Measurements from ENCODE around the gene CPNE6.

CPNE6 gene

DNA sequence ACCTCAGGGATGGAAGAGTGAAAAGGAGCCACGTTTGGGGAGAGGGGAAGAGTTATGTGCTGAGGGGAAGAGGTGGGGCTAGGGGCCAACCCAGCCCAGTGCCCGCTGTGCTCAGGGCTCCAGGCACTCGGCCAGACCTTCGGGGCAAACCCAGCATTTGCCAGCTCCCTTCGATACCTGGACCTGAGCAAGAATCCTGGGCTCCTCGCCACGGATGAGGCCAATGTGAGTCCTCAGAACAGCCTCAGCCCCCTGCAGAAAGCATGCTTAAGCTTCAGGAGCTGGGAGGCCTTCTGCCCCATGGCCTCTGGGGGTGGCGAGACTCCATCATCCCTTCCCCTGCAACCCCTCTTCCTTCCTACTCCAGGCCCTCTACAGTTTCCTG is 14.6 kb upstream of the CPNE6 start:
- Histone ChIP-seq H3K36me3 (ENCODE audit: control insufficient read depth, insufficient read depth, low read length, severe bottlenecking) (no peaks in the 10 kb centered on the region), H3K4me1 (ENCODE audit: control insufficient read depth, insufficient read depth, low read length) (peaks cover 6% of the 10 kb centered on the region), H3K9ac (ENCODE audit: low read length) (no peak overlapping the region), H3K9me3 (ENCODE audit: control insufficient read depth, low read length) (no peaks in the 10 kb centered on the region), H3K27me3 (replicated peaks; ENCODE audit: control insufficient read depth, insufficient read depth, low read length) (peaks cover 67% of the 10 kb centered on the region), H3K4me3 (ENCODE audit: low read length) (no peak overlapping the region)
- no peak for DNase-seq (ENCODE audit: low read depth)

DNA sequence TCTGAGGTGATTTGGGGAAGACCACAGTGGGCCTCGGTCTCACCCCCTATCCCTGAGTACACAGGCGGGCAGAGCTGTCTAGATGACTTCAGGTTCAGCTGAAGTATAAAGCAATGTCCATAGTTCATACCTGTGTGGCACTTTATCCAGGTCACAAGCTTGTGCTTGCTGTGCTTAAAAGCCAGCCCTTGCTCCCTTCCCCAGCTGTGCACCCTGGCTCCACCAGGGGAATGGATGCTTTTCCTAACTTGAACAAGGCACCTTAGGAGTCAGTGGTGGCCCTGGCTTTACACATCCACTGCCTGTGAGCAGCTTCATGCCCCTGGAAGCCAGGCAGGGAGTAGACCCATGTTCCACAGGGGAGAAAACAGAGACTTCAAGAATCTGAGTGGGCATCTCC is 14.1 kb upstream of the CPNE6 start:
- Histone ChIP-seq H3K36me3 (ENCODE audit: control insufficient read depth, insufficient read depth, low read length, severe bottlenecking) (no peaks in the 10 kb centered on the region), H3K9me3 (ENCODE audit: control insufficient read depth, low read length) (no peaks in the 10 kb centered on the region), H3K9ac (ENCODE audit: low read length) (no peak overlapping the region), H3K27me3 (replicated peaks; ENCODE audit: control insufficient read depth, insufficient read depth, low read length) (peaks cover 72% of the 10 kb centered on the region), H3K4me3 (ENCODE audit: low read length) (no peak overlapping the region), H3K4me1 (ENCODE audit: control insufficient read depth, insufficient read depth, low read length) (peaks cover 2% of the 10 kb centered on the region)
- no peak for DNase-seq (ENCODE audit: low read depth)

DNA sequence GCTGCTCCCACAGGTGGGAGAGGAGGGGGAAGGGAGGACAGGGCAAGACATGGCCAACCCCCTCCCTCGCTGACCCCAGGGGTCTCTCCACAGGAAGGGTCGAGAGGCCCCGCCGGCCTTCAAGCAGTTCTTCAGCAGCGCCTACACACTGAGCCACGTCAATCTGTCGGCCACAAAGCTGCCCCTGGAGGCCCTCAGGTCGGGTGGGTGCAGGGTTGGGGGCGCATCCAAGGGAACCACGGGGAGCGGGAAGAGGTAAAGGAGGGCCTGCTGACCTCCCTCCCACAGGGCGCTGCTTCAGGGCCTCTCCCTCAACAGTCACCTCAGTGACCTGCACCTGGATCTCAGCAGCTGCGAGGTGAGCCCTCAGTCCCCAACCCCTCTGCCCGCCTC is 13.5 kb upstream of the CPNE6 start:
- no peaks in the 10 kb centered on the region for H3K36me3 ChIP-seq (ENCODE audit: control insufficient read depth, insufficient read depth, low read length, severe bottlenecking)
- H3K9ac ChIP-seq (ENCODE audit: low read length), result no peak overlapping the region
- DNase-seq (ENCODE audit: low read depth), result no peak
- peaks cover 67% of the 10 kb centered on the region for H3K27me3 ChIP-seq (replicated peaks; ENCODE audit: control insufficient read depth, insufficient read depth, low read length)
- H3K4me3 ChIP-seq (ENCODE audit: low read length), result no peak overlapping the region
- no peaks in the 10 kb centered on the region for H3K9me3 ChIP-seq (ENCODE audit: control insufficient read depth, low read length)
- no peaks in the 10 kb centered on the region for H3K4me1 ChIP-seq (ENCODE audit: control insufficient read depth, insufficient read depth, low read length)

DNA sequence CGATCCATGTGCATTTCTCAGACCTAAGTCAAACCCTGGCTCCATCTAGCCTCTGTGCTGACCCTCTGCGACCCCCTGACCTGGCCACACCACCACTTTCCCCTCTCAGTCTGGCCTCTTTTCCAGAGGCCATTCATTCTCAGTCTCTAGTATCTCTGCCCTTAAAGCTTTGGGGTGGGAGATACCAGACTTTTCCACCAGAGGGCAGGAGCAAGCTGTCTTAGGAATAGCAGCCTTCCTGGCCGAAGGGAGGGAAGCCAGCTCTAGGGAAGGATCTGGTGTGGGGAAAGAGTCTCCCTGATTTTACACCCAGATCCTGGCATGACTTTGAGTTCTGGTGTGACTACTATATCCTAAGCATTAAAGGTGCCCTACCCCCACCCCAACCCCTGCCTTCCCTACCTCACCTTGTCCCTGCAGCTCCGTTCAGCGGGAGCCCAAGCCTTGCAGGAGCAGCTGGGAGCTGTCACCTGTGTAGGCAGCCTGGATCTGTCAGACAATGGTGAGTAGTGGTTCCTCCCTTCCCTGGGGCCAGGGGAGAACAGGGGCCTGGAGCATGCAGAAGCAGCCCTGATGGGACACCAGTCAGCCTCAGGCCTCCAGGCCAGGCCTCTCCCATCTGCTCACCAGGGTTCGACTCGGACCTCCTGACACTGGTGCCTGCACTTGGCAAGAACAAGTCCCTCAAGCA is 13.0 kb upstream of the CPNE6 start:
- H3K9ac ChIP-seq (ENCODE audit: low read length), result no peak overlapping the region
- DNase-seq (ENCODE audit: low read depth), result peak; percentile 94
- H3K36me3 ChIP-seq (ENCODE audit: control insufficient read depth, insufficient read depth, low read length, severe bottlenecking), result no peaks in the 10 kb centered on the region
- no peaks in the 10 kb centered on the region for H3K4me1 ChIP-seq (ENCODE audit: control insufficient read depth, insufficient read depth, low read length)
- H3K27me3 ChIP-seq (replicated peaks; ENCODE audit: control insufficient read depth, insufficient read depth, low read length), result peaks cover 65% of the 10 kb centered on the region
- no peaks in the 10 kb centered on the region for H3K9me3 ChIP-seq (ENCODE audit: control insufficient read depth, low read length)
- no peak overlapping the region for H3K4me3 ChIP-seq (ENCODE audit: low read length)

DNA sequence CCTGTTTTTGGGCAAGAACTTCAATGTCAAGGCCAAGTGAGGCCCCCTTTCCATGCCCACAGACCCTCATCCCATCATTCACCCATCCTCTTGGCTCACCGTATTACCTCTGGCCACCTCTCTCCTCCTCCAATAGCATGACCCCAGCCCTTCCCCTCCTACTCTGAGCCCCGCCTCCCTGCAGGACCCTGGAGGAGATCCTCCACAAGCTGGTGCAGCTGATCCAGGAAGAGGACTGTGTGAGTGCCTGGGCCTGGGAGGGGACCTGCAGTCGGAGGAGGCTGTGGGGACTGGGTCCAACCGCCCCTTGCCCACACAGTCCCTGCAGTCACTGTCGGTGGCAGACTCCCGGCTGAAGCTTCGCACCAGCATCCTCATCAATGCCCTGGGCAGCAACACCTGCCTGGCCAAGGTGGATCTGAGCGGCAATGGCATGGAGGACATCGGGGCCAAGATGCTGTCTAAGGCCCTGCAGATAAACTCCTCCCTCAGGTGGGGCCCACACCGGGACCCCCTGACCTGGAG is 12.3 kb upstream of the CPNE6 start:
- H3K4me1 ChIP-seq (ENCODE audit: control insufficient read depth, insufficient read depth, low read length), result no peaks in the 10 kb centered on the region
- H3K27me3 ChIP-seq (replicated peaks; ENCODE audit: control insufficient read depth, insufficient read depth, low read length), result peaks cover 61% of the 10 kb centered on the region
- no peak for DNase-seq (ENCODE audit: low read depth)
- H3K9me3 ChIP-seq (ENCODE audit: control insufficient read depth, low read length), result no peaks in the 10 kb centered on the region
- H3K9ac ChIP-seq (ENCODE audit: low read length), result no peak overlapping the region
- no peak overlapping the region for H3K4me3 ChIP-seq (ENCODE audit: low read length)
- no peaks in the 10 kb centered on the region for H3K36me3 ChIP-seq (ENCODE audit: control insufficient read depth, insufficient read depth, low read length, severe bottlenecking)

DNA sequence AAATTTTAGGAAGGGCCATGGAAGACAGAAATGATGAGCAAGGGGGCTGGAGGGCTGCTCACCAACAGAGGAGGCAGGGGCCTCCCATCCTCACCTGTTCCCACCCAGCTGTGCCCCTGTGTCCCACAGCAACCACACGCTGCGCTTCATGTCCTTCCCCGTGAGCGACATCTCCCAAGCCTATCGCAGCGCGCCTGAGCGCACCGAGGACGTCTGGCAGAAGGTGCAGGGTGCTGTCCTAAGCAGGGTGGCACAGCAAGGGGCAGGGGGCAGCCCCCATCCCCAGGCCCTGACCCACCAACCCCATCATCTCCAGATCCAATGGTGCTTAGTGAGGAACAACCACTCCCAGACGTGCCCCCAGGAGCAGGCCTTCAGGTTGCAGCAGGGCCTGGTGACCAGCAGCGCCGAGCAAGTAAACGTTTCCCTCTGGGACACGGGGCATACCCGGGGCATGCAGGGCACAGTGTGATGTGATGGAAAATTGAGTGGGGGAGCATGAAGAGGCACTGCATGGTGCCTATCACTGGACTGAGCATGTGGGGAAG is 11.4 kb upstream of the CPNE6 start:
- Histone ChIP-seq H3K27me3 (replicated peaks; ENCODE audit: control insufficient read depth, insufficient read depth, low read length) (peaks cover 52% of the 10 kb centered on the region), H3K4me3 (ENCODE audit: low read length) (no peak overlapping the region), H3K9me3 (ENCODE audit: control insufficient read depth, low read length) (no peaks in the 10 kb centered on the region), H3K36me3 (ENCODE audit: control insufficient read depth, insufficient read depth, low read length, severe bottlenecking) (no peaks in the 10 kb centered on the region), H3K4me1 (ENCODE audit: control insufficient read depth, insufficient read depth, low read length) (no peaks in the 10 kb centered on the region), H3K9ac (ENCODE audit: low read length) (no peak overlapping the region)
- no peak for DNase-seq (ENCODE audit: low read depth)

DNA sequence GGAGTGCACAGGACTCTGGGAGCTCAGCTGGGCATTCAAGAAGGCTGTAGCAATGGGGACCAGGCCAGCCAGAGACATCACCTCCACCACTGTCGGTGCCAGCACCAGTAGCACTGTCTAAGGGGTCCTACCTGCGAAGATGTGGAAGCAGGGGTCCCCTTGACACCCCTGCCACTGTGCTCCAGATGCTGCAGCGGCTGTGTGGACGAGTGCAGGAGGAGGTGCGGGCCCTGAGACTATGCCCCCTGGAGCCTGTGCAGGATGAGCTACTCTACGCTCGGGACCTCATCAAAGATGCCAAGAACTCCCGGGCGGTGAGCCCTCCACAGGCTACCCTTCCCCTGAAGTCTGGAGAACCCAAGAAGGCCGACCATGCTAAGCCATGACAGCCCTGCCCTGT is 10.9 kb upstream of the CPNE6 start:
- no peaks in the 10 kb centered on the region for H3K36me3 ChIP-seq (ENCODE audit: control insufficient read depth, insufficient read depth, low read length, severe bottlenecking)
- H3K4me1 ChIP-seq (ENCODE audit: control insufficient read depth, insufficient read depth, low read length), result no peaks in the 10 kb centered on the region

DNA sequence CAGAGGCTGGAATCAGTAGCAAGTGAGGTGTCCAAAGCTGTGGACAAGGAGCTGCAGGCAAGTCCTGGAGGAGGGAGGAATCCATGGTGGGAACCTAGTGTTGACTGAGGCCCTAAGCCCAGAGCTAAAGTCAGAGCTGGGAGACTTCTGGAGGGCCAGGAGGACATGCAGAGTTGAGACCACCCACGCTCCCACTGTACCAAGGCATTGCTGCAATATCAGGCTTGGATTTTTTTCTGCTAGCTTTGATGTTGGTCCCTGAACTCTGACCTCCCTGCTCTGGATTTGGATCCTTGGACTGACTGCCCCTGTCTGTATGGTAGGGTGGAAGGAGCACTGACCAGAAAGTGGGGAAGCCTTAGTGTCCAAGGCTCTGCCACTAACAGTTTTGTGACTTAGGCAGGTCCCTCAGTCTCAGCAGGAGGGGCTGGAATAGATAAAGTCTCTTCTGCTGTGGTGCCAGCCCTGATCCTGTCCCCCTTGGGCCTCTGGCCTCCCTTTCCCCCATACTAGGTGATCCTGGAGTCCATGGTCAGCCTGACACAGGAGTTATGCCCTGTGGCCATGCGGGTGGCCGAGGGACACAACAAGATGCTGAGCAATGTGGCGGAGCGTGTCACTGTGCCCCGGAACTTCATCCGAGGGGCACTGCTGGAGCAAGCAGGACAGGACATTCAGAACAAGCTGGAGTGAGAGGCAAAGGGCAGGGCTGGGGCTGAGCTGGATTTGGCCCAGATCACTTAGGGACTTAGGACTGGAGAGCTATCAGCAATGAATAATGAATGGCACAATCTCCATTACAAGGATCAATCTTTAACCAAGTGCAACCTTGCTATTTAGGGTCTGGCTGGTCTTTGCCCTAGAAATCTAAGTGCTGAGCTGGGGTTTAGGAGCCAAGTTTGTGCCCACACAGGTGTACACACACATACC is 10.1 kb upstream of the CPNE6 start:
- Histone ChIP-seq H3K4me1 (ENCODE audit: control insufficient read depth, insufficient read depth, low read length) (no peaks in the 10 kb centered on the region), H3K9me3 (ENCODE audit: control insufficient read depth, low read length) (no peaks in the 10 kb centered on the region), H3K27me3 (replicated peaks; ENCODE audit: control insufficient read depth, insufficient read depth, low read length) (peaks cover 39% of the 10 kb centered on the region), H3K36me3 (ENCODE audit: control insufficient read depth, insufficient read depth, low read length, severe bottlenecking) (no peaks in the 10 kb centered on the region), H3K9ac (ENCODE audit: low read length) (no peak overlapping the region), H3K4me3 (ENCODE audit: low read length) (no peak overlapping the region)
- no peak for DNase-seq (ENCODE audit: low read depth)

More for the DNA sequence above, 10.9 kb upstream of the CPNE6 start:
- Histone ChIP-seq H3K9ac (ENCODE audit: low read length) (no peak overlapping the region), H3K27me3 (replicated peaks; ENCODE audit: control insufficient read depth, insufficient read depth, low read length) (peaks cover 47% of the 10 kb centered on the region), H3K4me3 (ENCODE audit: low read length) (no peak overlapping the region), H3K9me3 (ENCODE audit: control insufficient read depth, low read length) (no peaks in the 10 kb centered on the region)
- no peak for DNase-seq (ENCODE audit: low read depth)

DNA sequence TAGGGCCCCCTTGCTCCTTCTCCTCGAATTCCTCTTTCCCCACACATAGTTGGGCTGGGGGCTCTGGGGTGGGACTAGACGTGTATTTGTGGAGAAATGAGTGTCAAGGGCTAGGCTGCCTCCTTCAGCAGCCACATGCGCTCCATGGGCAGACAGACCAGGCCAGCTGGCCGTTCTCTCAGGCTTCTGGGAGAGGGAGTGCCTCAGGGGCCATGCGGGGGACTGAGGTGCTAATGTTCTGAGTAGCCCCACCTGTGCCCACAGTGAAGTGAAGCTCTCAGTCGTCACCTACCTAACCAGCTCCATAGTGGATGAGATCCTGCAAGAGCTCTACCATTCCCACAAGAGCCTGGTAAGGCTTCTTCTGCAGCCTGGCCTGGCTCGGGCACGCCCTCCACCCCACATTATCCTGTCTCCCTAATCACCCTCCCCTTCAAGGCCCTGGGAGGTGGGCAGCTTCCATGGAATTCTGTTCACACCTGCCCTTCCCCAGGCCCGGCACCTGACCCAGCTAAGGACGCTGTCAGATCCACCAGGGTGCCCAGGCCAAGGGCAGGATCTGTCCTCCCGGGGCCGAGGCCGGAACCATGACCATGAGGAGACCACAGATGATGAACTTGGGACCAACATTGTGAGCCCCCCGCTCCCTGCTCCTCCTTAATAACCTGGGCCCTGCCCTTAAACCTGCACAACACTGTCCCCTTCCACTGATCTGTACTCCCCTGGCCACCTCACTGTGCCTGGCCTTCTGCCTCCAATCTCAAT is 9.0 kb upstream of the CPNE6 start:
- Histone ChIP-seq H3K9ac (ENCODE audit: low read length) (no peak overlapping the region), H3K4me3 (ENCODE audit: low read length) (no peak overlapping the region), H3K4me1 (ENCODE audit: control insufficient read depth, insufficient read depth, low read length) (no peaks in the 10 kb centered on the region), H3K27me3 (replicated peaks; ENCODE audit: control insufficient read depth, insufficient read depth, low read length) (peaks cover 33% of the 10 kb centered on the region), H3K9me3 (ENCODE audit: control insufficient read depth, low read length) (no peaks in the 10 kb centered on the region), H3K36me3 (ENCODE audit: control insufficient read depth, insufficient read depth, low read length, severe bottlenecking) (no peaks in the 10 kb centered on the region)
- no peak for DNase-seq (ENCODE audit: low read depth)

DNA sequence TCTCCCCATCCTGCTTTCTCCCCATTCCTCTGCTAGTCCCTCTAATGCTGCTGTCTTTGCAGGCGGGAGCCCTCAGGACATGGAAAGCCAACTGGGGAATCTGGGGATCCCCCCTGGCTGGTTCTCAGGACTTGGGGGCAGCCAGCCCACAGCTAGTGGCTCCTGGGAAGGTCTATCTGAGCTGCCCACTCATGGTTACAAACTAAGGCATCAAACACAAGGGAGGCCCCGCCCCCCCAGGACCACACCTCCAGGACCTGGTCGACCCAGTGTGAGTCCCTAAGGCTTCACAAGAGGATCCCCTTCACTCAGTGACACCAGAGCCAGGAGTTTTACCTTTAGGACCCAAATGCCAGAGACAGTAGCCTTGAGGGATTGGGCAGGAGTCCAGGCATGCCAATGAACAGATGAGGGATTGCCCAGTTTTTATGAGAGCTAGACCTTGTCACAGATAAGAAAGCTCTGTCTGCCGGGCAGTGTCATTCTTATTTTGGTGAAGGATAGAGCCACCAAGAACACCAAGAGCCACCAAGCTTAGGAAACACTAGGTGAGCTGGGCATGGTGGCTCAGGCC is 8.0 kb upstream of the CPNE6 start:
- Histone ChIP-seq H3K9ac (ENCODE audit: low read length) (no peak overlapping the region), H3K4me1 (ENCODE audit: control insufficient read depth, insufficient read depth, low read length) (no peaks in the 10 kb centered on the region), H3K36me3 (ENCODE audit: control insufficient read depth, insufficient read depth, low read length, severe bottlenecking) (no peaks in the 10 kb centered on the region), H3K4me3 (ENCODE audit: low read length) (no peak overlapping the region), H3K27me3 (replicated peaks; ENCODE audit: control insufficient read depth, insufficient read depth, low read length) (peaks cover 30% of the 10 kb centered on the region), H3K9me3 (ENCODE audit: control insufficient read depth, low read length) (no peaks in the 10 kb centered on the region)
- no peak for DNase-seq (ENCODE audit: low read depth)
